Activated CD8-positive, alpha-beta memory T cell treated with anti-CD3 and anti-CD28 coated beads, Interleukin-2, amount 10 ng/mL, durations not matched to agents 7 days and 5 days (primary cell): Measurements from ENCODE around the gene DLG2. TPM values are rescaled to one million over a fixed set of nuclear protein-coding genes. Genes with fewer than 3 reads are reported as not detected.
"Not testable (repeated sequence)": the region's sequence is repeated elsewhere in the genome, so short reads cannot be mapped to it uniquely, and the experiment has no call there.

Source experiments
- ATAC-seq: fragments of 150-1000 bp; cut with Tn5 transposase; one replicate; pipeline ENCODE4 v1.10.0; 2021; ENCODE audit warnings: moderate library complexity
- CTCF ChIA-PET: fragments of 350-600 bp; sonication (Branson Sonifier 250); formaldehyde crosslinking; loops from one replicate; lab custom pipeline; 2021; ENCODE audit warnings: antibody characterized with exemption; lab: Charles Lee
- DNase-seq: peaks from one replicate; pipeline ENCODE4 v3.0.0-alpha.2; 2020
- H3K27ac Mint-ChIP-seq: one replicate; pipeline ENCODE4 v1.8.0; 2021; ENCODE audit warnings: mild to moderate bottlenecking, mixed read lengths
- H3K27me3 Mint-ChIP-seq: one replicate; pipeline ENCODE4 v1.8.0; 2021; ENCODE audit warnings: mixed read lengths
- H3K36me3 Mint-ChIP-seq: one replicate; pipeline ENCODE4 v1.8.0; 2021; ENCODE audit warnings: mild to moderate bottlenecking, mixed read lengths
- H3K4me1 Mint-ChIP-seq: one replicate; pipeline ENCODE4 v1.8.0; 2021; ENCODE audit warnings: mixed read lengths
- H3K4me3 Mint-ChIP-seq: one replicate; pipeline ENCODE4 v1.8.0; 2021; ENCODE audit warnings: mild to moderate bottlenecking, moderate library complexity, mixed read lengths
- H3K9me3 Mint-ChIP-seq: one replicate; pipeline ENCODE4 v1.8.0; 2022; ENCODE audit warnings: low read depth, mixed read lengths
- total RNA-seq, 2 experiments: library from RNA; stranded (reverse); gene quantifications; one replicate each; pipeline ENCODE4 v1.2.3, GENCODE V29; 2021

DLG2 gene
- total RNA-seq, 2 experiments from 2014 or later, result 1.4 to 2.1 TPM

DNA sequence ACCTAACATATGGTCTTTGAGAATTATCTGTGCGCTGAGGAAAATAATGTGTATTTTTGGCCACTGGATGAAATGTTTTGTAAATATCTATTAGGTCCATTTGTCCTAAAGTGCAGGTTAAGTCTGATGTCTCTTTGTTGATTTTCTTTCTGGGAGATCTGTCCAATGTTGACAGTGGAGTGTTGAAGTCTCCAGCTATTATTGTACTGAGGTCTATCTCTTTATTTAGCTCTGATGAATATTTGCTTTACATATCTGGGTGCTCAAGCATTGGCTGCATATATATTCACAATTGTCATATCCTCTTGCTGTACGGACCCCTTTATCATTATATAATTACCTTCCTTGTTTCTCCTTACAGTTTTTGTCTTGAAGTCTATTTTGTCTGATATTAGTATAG is 833.8 kb downstream of the DLG2 start:
- no peaks in the 10 kb centered on the region for H3K27me3 Mint-ChIP-seq
- no peak overlapping the region for H3K27ac Mint-ChIP-seq
- ATAC-seq (no peak), DNase-seq (no peak)
- no peaks in the 10 kb centered on the region for H3K36me3 Mint-ChIP-seq
- peaks cover 9% of the 10 kb centered on the region for H3K9me3 Mint-ChIP-seq
- H3K4me1 Mint-ChIP-seq, result no peaks in the 10 kb centered on the region
- CTCF ChIA-PET, result interaction anchor here (0.6 kb wide), 1 partner anchor 10 kb away, joined by 3 read pairs; no protein-coding TSS in a partner anchor
- H3K4me3 Mint-ChIP-seq, result no peak overlapping the region

DNA sequence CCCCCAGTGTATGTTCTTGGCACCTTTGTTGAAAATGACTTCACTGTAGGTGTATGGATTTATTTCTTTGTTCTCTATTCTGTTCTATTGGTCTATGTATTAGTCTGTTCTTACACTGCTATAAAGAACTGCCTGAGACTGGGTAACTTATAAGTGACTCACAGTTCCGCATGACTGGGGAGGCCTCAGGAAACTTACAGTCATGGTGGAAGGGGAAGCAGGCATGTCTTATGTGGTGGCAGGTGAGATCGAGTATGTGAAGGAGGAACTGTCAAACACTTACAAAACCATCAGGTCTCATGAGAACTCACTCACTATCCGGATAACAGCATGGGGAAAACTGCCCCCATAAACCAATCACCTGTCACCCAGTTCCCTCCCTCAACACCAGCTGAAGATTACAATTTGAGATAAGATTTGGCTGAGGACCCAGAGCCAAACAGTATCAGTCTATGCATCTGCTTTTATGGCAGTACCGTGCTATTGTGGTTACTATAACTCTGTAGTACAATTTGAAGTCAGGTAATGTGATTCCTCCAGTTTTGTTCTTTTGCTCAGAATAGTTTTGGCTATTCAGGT is 836.2 kb downstream of the DLG2 start:
- H3K4me1 Mint-ChIP-seq, result no peaks in the 10 kb centered on the region
- no peaks in the 10 kb centered on the region for H3K27me3 Mint-ChIP-seq
- no peak for ATAC-seq
- H3K36me3 Mint-ChIP-seq, result no peaks in the 10 kb centered on the region
- CTCF ChIA-PET, result no interaction called here
- no peak overlapping the region for H3K27ac Mint-ChIP-seq
- peaks cover 10% of the 10 kb centered on the region for H3K9me3 Mint-ChIP-seq
- DNase-seq, result no peak
- H3K4me3 Mint-ChIP-seq, result no peak overlapping the region

GRCh38 chr11:84788220-84788619 is 838.9 kb downstream of the DLG2 start:
- CTCF ChIA-PET, result no interaction called here
- peaks cover 10% of the 10 kb centered on the region for H3K9me3 Mint-ChIP-seq
- H3K27ac Mint-ChIP-seq, result no peak overlapping the region
- no peaks in the 10 kb centered on the region for H3K4me1 Mint-ChIP-seq
- ATAC-seq (no peak), DNase-seq (no peak)
- H3K4me3 Mint-ChIP-seq, result no peak overlapping the region
- H3K27me3 Mint-ChIP-seq, result no peaks in the 10 kb centered on the region
- no peaks in the 10 kb centered on the region for H3K36me3 Mint-ChIP-seq

DNA sequence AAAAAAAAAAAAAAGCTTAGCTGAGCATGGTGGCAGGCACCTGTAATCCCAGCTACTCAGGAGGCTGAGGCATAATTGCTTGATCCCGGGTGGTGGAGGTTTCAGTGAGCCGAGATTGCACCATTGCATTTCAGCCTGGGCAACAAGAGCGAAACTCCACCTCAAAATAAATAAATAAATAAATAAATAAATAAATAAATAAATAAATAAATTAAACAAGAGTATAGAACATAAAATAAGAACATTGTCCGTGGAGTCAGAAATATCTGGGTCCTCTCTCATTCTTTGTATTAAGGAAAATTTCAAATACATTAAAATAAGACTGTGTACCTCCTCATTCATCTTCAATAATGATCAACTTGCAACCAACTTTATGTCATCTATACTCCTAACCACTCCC is 843.0 kb downstream of the DLG2 start:
- CTCF ChIA-PET, result interaction anchor here (0.6 kb wide), 1 partner anchor 9 kb away, joined by 3 read pairs; no protein-coding TSS in a partner anchor
- ATAC-seq, H3K4me3 Mint-ChIP-seq, H3K4me1 Mint-ChIP-seq, H3K27me3 Mint-ChIP-seq, DNase-seq, H3K27ac Mint-ChIP-seq, H3K36me3 Mint-ChIP-seq: not testable (repeated sequence)
- H3K9me3 Mint-ChIP-seq, result peaks cover 12% of the 10 kb centered on the region

DNA sequence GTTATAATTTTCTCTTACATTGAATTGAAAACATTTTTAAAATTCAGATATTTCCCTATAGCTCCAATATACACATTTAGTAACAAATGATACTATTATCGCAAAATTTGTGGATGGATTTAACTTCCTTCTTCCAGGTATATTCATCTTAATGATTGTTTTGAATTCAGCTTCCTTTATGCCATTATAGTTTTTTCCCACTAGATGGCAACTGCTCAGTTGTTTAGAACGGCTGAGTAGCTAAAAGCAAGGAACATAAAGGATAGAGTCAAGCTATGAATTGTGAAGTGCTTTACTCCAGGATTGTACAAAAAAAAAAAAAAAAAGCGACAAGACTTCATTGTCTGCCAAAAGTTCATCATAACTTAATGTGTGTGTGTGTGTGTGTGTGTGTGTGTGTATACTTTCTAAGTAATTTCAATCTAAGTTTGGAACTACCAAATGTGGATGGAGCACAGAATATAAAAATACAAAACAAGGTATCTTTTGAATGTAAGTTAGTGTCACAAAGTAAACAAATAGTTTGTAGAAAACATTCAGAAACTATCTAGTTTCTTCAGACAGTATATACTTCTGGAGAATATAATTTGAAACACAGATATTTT is 846.4 kb downstream of the DLG2 start:
- DNase-seq, result no peak
- CTCF ChIA-PET, result interaction anchor here (0.6 kb wide), 1 partner anchor 787 kb away, joined by 4 read pairs; no protein-coding TSS in a partner anchor
- ATAC-seq, result no peak
- H3K4me3 Mint-ChIP-seq, result no peak overlapping the region
- H3K27ac Mint-ChIP-seq, result no peak overlapping the region
- no peaks in the 10 kb centered on the region for H3K27me3 Mint-ChIP-seq
- peaks cover 7% of the 10 kb centered on the region for H3K9me3 Mint-ChIP-seq
- no peaks in the 10 kb centered on the region for H3K36me3 Mint-ChIP-seq
- H3K4me1 Mint-ChIP-seq, result no peaks in the 10 kb centered on the region

GRCh38 chr11:84775503-84775902 is 851.6 kb downstream of the DLG2 start:
- Mint-ChIP-seq H3K4me3 (no peak overlapping the region), H3K36me3 (no peaks in the 10 kb centered on the region), H3K27ac (no peak overlapping the region), H3K4me1 (no peaks in the 10 kb centered on the region), H3K27me3 (no peaks in the 10 kb centered on the region), H3K9me3 (peaks cover 11% of the 10 kb centered on the region)
- CTCF ChIA-PET, result no interaction called here
- DNase-seq, result no peak
- no peak for ATAC-seq

DNA sequence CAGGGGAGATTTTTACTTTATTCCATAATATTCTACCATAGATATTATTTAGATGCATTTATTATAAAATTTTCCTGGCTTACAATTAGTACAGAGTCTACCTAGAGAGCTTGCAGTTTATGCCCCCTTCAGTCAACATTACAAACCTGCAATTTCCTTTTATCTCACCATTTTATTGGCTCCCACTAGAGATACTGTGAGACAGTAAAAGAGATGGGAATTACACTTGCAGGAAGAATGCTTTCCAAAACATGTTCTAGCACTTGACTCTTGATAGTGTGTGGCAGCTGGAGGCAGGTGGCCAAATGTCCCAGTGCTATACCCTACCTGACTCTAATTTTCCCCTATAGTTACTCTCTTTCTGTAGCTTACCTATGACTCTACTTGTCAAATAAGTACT is 863.2 kb downstream of the DLG2 start:
- H3K4me3 Mint-ChIP-seq, result no peak overlapping the region
- H3K36me3 Mint-ChIP-seq, result no peaks in the 10 kb centered on the region
- DNase-seq (no peak), ATAC-seq (no peak)
- H3K27ac Mint-ChIP-seq, result no peak overlapping the region
- H3K27me3 Mint-ChIP-seq, result no peaks in the 10 kb centered on the region
- CTCF ChIA-PET, result no interaction called here
- H3K4me1 Mint-ChIP-seq, result no peaks in the 10 kb centered on the region
- peaks cover 16% of the 10 kb centered on the region for H3K9me3 Mint-ChIP-seq

GRCh38 chr11:84757711-84758110 is 869.4 kb downstream of the DLG2 start:
- Mint-ChIP-seq H3K4me1 (no peaks in the 10 kb centered on the region), H3K27me3 (no peaks in the 10 kb centered on the region), H3K36me3 (no peaks in the 10 kb centered on the region), H3K27ac (no peak overlapping the region), H3K4me3 (no peak overlapping the region), H3K9me3 (peaks cover 14% of the 10 kb centered on the region)
- CTCF ChIA-PET, result no interaction called here
- no peak for DNase-seq
- no peak for ATAC-seq

GRCh38 chr11:84751371-84751770 is 875.8 kb downstream of the DLG2 start:
- H3K4me3 Mint-ChIP-seq, result no peak overlapping the region
- DNase-seq (no peak), ATAC-seq (no peak)
- no peaks in the 10 kb centered on the region for H3K4me1 Mint-ChIP-seq
- H3K9me3 Mint-ChIP-seq, result peaks cover 11% of the 10 kb centered on the region
- H3K27me3 Mint-ChIP-seq, result no peaks in the 10 kb centered on the region
- H3K36me3 Mint-ChIP-seq, result no peaks in the 10 kb centered on the region
- CTCF ChIA-PET, result no interaction called here
- no peak overlapping the region for H3K27ac Mint-ChIP-seq

- ATAC-seq, result no peak
- Mint-ChIP-seq H3K36me3 (no peaks in the 10 kb centered on the region), H3K4me1 (no peaks in the 10 kb centered on the region)
Observed at GRCh38 chr11:84747871-84748270, 879.3 kb downstream of the DLG2 start.

DNA sequence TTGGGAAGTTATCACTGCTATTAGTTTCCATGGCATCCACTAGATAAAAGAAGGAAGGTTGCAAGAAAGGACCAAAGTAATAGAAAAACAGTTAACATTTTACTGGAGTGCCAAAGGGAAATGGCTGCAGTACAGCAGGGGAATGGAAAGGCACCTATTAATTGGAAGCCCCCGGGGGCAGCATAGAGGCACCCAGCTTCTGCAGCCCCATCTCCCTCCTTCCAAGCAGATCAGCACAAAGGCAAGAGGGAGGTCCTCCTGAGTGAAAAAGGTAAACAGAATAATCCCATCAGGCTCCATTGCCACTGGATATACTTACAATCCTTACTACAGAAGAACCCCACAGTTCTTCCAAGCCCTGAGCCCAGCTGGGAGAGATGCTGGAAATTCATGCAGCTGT is 887.1 kb downstream of the DLG2 start:
- H3K36me3 Mint-ChIP-seq, result no peaks in the 10 kb centered on the region
- no peak overlapping the region for H3K4me3 Mint-ChIP-seq
- CTCF ChIA-PET, result no interaction called here
- ATAC-seq (no peak), DNase-seq (no peak)
- H3K9me3 Mint-ChIP-seq, result peaks cover 15% of the 10 kb centered on the region
- no peak overlapping the region for H3K27ac Mint-ChIP-seq
- H3K4me1 Mint-ChIP-seq, result no peaks in the 10 kb centered on the region
- no peaks in the 10 kb centered on the region for H3K27me3 Mint-ChIP-seq

More at GRCh38 chr11:84747871-84748270, 879.3 kb downstream of the DLG2 start:
- H3K27ac Mint-ChIP-seq, result no peak overlapping the region
- peaks cover 15% of the 10 kb centered on the region for H3K9me3 Mint-ChIP-seq
- DNase-seq, result no peak
- CTCF ChIA-PET, result no interaction called here
- H3K4me3 Mint-ChIP-seq, result no peak overlapping the region
- no peaks in the 10 kb centered on the region for H3K27me3 Mint-ChIP-seq

DNA sequence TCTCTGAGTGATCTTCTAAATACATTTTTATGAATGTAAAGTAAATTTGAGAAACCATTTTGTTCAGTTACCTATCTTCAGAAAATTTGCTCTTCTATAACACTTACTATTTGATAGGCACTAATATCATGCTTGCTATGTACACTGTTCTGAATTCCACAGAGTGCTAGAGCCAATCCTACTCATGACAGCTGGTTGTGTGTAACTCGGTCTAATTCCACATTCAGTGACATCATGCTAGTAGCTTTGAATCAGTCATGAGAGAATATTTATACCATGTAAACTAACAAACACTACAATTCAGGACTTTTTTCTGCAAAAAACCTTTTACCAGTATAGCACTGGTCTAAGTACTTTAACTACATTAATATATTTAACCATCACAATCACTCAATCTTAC is 902.9 kb downstream of the DLG2 start:
- Mint-ChIP-seq H3K27ac (no peak overlapping the region), H3K4me3 (no peak overlapping the region), H3K36me3 (no peaks in the 10 kb centered on the region), H3K4me1 (no peaks in the 10 kb centered on the region), H3K27me3 (peaks cover 14% of the 10 kb centered on the region), H3K9me3 (peaks cover 2% of the 10 kb centered on the region)
- ATAC-seq, result no peak
- DNase-seq, result no peak
- CTCF ChIA-PET, result no interaction called here

DNA sequence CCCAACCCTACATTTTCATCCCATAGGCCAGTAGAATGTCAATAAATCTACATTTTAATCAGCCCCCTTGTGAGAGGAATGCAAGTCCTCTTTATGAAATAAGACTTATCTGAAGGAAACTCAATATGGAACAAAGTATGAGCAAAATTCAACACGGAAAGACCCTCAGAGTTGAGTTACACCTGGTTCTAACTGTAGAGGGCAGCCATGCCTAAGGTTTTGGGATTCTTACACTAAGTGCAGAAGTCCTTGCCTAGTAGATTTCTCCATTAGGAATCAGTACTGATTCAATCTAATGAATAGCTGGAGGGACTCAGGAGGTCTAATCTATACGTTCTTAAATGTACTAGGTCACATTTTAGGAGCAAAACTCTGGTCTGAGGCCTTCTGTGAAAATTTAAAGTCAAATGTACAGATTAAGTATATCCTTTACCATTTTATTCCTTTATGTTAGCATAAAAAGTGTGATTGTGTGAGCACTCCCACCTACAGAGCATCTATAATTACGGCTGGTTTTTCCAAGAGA is 904.5 kb downstream of the DLG2 start:
- H3K27ac Mint-ChIP-seq, result no peak overlapping the region
- H3K4me1 Mint-ChIP-seq, result no peaks in the 10 kb centered on the region
- no peak for ATAC-seq
- DNase-seq, result no peak
- H3K27me3 Mint-ChIP-seq, result peaks cover 15% of the 10 kb centered on the region
- CTCF ChIA-PET, result no interaction called here
- no peak overlapping the region for H3K4me3 Mint-ChIP-seq
- H3K9me3 Mint-ChIP-seq, result peaks cover 2% of the 10 kb centered on the region
- H3K36me3 Mint-ChIP-seq, result no peaks in the 10 kb centered on the region

DNA sequence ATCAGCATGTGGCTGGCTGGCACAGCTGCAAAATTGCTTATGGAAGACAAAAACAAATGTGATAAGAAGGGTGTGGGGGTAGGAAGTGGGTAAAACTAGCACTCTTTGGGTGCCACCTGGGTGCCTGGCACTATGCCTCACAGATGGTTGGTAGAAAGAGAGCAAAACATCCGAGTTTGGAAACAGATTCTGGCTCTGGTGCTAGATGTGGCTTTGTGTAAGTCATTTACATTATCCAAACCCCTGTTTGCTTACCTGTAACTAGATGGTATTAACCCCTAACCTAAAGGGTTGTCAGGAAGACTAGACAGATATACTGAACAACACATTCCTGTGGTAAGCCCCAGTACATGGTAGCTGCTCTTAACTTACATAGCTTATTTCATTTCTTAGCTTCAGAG is 905.6 kb downstream of the DLG2 start:
- Mint-ChIP-seq H3K4me1 (no peaks in the 10 kb centered on the region), H3K27me3 (peaks cover 15% of the 10 kb centered on the region), H3K4me3 (no peak overlapping the region), H3K36me3 (no peaks in the 10 kb centered on the region), H3K27ac (no peak overlapping the region), H3K9me3 (peaks cover 2% of the 10 kb centered on the region)
- DNase-seq (no peak), ATAC-seq (no peak)
- CTCF ChIA-PET, result no interaction called here
